GM12865 (cell line): ENCODE results near the gene TMC6.

Experiments used
- DNase-seq: peaks from one replicate; pipeline ENCODE4 v3.0.0; 2010; ENCODE audit warnings: low read depth
- H3K4me3 ChIP-seq: 2 replicates; pipeline ENCODE4 v1.5.1; 2011; ENCODE audit warnings: mild to moderate bottlenecking, low read depth, low read length, control low read depth
- TF ChIP-seq, protein P1 (sequence below): IDR thresholded peaks from 2 replicates; pipeline ENCODE4 v1.5.1; 2011; ENCODE audit warnings: low read length, control low read depth, low read depth, inconsistent platforms; ENCODE audit not compliant: insufficient read depth; ENCODE audit errors: missing control alignments

TMC6 gene

DNA sequence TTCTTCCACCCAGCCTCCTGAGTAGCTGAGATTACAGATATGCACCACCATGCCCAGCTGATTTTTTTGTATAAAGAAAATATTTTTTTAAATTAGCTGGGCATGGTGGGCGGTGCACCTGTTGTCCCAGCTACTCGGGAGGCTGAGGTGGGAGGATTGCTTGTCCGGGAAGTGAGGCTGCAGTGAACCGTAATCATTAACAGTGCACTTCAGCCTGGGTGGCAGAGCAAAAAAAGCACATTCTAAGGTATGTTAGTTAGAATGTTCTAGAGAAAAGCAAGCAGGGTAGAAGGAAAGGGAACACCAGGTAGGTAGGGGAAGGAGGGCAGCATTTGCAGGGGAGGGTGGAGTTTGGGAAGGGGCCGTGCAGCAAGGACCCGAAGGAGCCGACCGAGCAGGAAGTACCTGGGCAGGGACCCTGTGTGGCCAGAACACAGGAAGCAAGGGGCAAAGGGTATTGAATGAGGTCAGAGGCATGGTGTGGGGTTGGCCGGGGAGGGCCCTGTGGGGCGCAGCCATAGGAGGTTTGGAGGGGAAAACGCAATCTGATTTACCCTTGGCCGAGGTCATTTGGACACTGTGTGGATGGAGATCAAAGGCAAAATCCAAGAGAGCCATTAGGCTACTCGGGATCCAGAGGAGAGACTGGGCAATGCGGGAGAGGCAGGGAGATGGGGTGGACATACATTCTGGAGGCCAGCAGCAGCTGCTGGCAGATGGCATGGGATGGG, 19.9 kb upstream of the TMC6 start:
- DNase-seq = no peak
- no peak overlapping the region for H3K4me3 ChIP-seq
- TF ChIP-seq, protein P1, sequence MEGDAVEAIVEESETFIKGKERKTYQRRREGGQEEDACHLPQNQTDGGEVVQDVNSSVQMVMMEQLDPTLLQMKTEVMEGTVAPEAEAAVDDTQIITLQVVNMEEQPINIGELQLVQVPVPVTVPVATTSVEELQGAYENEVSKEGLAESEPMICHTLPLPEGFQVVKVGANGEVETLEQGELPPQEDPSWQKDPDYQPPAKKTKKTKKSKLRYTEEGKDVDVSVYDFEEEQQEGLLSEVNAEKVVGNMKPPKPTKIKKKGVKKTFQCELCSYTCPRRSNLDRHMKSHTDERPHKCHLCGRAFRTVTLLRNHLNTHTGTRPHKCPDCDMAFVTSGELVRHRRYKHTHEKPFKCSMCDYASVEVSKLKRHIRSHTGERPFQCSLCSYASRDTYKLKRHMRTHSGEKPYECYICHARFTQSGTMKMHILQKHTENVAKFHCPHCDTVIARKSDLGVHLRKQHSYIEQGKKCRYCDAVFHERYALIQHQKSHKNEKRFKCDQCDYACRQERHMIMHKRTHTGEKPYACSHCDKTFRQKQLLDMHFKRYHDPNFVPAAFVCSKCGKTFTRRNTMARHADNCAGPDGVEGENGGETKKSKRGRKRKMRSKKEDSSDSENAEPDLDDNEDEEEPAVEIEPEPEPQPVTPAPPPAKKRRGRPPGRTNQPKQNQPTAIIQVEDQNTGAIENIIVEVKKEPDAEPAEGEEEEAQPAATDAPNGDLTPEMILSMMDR = no peak

DNA sequence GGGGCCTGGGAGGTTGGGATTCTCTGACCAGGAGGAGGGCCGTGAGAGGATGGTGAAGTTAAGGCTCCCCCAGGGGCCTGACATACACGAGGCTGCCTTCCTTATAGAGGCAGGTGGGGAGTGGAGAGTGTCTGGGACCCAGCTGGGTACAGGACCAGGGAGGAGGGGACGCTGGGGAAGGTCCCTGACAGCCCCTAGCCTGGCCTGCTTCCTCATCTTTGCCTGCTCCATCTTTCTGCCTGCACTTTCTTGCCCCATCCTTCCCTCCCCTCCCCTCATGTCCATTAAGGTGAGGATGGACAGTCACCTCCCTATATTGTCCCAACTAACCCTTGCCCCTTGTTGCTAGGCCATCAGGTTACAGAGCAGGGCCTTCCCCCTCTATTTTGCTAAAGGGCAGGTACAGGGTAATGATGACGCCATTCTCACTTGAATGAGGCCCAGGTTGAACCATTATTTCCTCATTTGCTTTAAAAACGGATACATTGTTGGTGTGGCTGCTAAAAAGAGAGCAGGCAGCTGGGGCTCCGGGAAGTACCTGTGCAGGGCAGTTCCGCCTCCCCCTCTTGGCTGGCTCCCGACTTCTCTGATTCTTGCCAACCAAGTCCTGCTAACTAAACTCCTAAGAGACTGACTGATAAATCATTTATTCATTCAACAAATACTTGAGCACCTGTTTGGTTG, 18.9 kb upstream of the TMC6 start:
- TF ChIP-seq, protein P1 = no peak
- DNase-seq = peak; percentile 83
- no peak overlapping the region for H3K4me3 ChIP-seq

DNA sequence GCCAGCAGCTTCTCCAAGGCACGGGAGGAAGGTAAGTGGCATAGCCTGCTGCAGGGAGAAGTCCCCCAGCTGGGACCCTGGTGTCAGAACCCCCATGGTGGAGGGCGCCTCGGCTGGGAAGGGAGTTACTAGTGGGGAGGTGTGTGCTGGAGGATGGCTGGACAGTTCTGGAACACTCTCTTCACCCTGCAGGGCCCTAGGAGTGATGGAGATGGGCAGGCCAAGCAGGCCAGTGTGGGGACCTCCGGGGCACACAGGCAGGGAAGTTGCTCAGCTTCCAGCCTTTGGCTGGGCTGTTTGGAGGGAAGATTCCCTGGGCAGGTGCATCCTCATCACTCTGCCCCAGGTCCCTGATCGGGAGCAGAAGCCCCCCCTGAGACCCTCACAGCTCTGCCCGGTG, 18.3 kb upstream of the TMC6 start:
- no peak overlapping the region for H3K4me3 ChIP-seq
- TF ChIP-seq, protein P1 = no peak
- DNase-seq = no peak

DNA sequence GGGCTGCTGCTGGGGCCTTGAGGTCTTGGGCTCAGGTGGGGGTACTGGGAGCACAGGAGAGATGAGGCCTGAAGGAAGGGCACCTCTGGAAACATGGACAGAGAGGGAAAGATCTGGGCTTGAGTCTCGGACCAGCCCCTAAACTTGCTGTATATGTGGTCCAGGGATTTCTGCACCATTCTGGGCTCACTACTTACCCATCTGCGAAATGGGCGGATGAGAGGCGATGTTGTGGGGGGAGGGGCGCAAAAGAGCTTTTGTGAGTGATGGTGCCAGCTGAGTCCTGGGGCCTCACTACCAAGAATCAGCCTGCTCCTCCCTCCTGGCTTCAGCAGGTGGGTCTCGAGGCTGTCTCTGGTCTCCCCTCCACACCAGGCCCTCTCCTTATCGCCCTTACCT, 17.9 kb upstream of the TMC6 start:
- no peak overlapping the region for H3K4me3 ChIP-seq
- TF ChIP-seq, protein P1 = no peak
- no peak for DNase-seq

- no peak for DNase-seq
- H3K4me3 ChIP-seq = no peak overlapping the region
Observed at GRCh38 chr17:78144736-78145641, 16.4 kb upstream of the TMC6 start.

DNA sequence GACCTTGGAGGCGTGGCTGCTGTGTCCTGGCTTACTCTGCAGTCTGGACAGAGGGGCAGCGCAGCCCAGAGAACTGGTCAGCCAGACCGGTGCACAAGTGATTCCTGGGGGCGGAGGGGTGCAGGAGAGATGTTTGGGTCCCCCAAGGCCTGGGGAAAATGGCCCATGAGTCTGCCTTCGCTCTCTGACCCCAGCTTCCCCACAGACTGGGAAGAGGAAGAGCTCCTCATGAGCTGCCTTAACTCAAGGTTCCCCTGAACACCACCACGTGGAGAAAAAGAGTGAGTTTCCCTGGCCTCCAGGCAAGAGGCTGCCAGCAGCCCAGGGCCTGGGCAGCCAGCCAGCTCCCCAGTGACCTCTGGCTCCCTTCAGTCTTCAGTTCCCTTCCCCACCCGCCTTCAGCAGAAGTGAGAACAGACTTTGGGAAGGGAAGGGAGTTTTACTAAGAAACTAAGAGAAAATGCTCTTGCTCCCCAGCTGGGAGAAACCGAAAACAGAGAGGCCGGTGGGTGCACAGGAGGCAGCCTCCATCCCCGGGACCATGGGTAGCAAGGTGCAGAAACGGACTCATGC, 15.7 kb upstream of the TMC6 start:
- TF ChIP-seq, protein P1 = no peak
- peak; percentile 73 for DNase-seq
- no peak overlapping the region for H3K4me3 ChIP-seq

More at GRCh38 chr17:78144736-78145641, 16.4 kb upstream of the TMC6 start:
- TF ChIP-seq, protein P1 = no peak
